Gastroesophageal sphincter (tissue), 3 donors: ENCODE measurements around the gene DYNLT3.

Source experiments
- CTCF ChIP-seq, 4 experiments: fragments of 200-600 bp in 2 of 4; fragments of 450-650 bp in 2 of 4; sonication (generic) in 1 of 4; IDR thresholded peaks; one replicate each; pipeline ENCODE4 v1.5.1; 2017 to 2019; ENCODE audit warnings: antibody characterized with exemption in 4 of 4, mild to moderate bottlenecking in 2 of 4, moderate library complexity in 2 of 4
- EP300 ChIP-seq: sonication (generic); formaldehyde crosslinking; IDR thresholded peaks from one replicate; pipeline ENCODE4 v1.6.1; 2017; ENCODE audit warnings: antibody characterized with exemption, mild to moderate bottlenecking
- POLR2AphosphoS5 ChIP-seq: sonication (generic); formaldehyde crosslinking; IDR thresholded peaks from one replicate; pipeline ENCODE4 v1.6.1; 2017; ENCODE audit warnings: antibody characterized with exemption

- no peak for TF ChIP-seq CTCF (IDR thresholded peaks at IDR 0.05)
- TF ChIP-seq EP300, result no peak
- no peak for TF ChIP-seq POLR2AphosphoS5
Observed at GRCh38 chrX:37887347-37887746, 40.0 kb upstream of the DYNLT3 start.
